Endodermal cell (in vitro differentiated cells): ENCODE measurements around the gene ZBTB7C. TPM values are rescaled to one million over a fixed set of nuclear protein-coding genes. Genes with fewer than 3 reads are reported as not detected.

Source experiments
- DNase-seq: peaks from one replicate; pipeline ENCODE4 v3.0.0-alpha.2; 2017
- H3K27ac ChIP-seq: 2 replicates; pipeline ENCODE4 v1.5.1; 2013; ENCODE audit warnings: mild to moderate bottlenecking, low read depth, low read length, moderate library complexity
- H3K27me3 ChIP-seq: 2 replicates; pipeline ENCODE4 v1.6.1; 2013; ENCODE audit warnings: mild to moderate bottlenecking, low read length, moderate library complexity; ENCODE audit not compliant: insufficient read depth, control insufficient read depth, poor library complexity, severe bottlenecking
- H3K36me3 ChIP-seq: 2 replicates; pipeline ENCODE4 v1.7.0; 2013; ENCODE audit warnings: mild to moderate bottlenecking, low read length, moderate library complexity; ENCODE audit not compliant: control insufficient read depth, insufficient read depth
- H3K4me1 ChIP-seq: one replicate; pipeline ENCODE4 v1.7.0; 2013; ENCODE audit warnings: low read length; ENCODE audit not compliant: control insufficient read depth, insufficient read depth
- H3K4me3 ChIP-seq: 2 replicates; pipeline ENCODE4 v1.5.1; 2013; ENCODE audit warnings: mild to moderate bottlenecking, low read length, moderate library complexity
- H3K9ac ChIP-seq: 2 replicates; pipeline ENCODE4 v1.6.1; 2013; ENCODE audit warnings: mild to moderate bottlenecking, low read length, moderate library complexity; ENCODE audit not compliant: poor library complexity, severe bottlenecking; ENCODE audit errors: extremely low read depth
- H3K9me3 ChIP-seq: 2 replicates; pipeline ENCODE4 v1.6.1; 2013; ENCODE audit warnings: mild to moderate bottlenecking, low read length, moderate library complexity; ENCODE audit not compliant: control insufficient read depth
- H3K27ac Mint-ChIP-seq: 2 replicates; pipeline ENCODE4 v1.8.0; 2020; ENCODE audit warnings: mixed read lengths
- H3K27me3 Mint-ChIP-seq: 2 replicates; pipeline ENCODE4 v1.8.0; 2021; ENCODE audit warnings: mild to moderate bottlenecking, mixed read lengths; ENCODE audit not compliant: insufficient read depth
- H3K36me3 Mint-ChIP-seq: 2 replicates; pipeline ENCODE4 v1.8.0; 2020; ENCODE audit warnings: low read depth, mixed read lengths
- H3K4me1 Mint-ChIP-seq: 2 replicates; pipeline ENCODE4 v1.8.0; 2020; ENCODE audit warnings: mixed read lengths
- H3K4me3 Mint-ChIP-seq: 2 replicates; pipeline ENCODE4 v1.8.0; 2020; ENCODE audit warnings: mild to moderate bottlenecking, moderate library complexity, mixed read lengths
- H3K9me3 Mint-ChIP-seq: 2 replicates; pipeline ENCODE4 v1.8.0; 2020; ENCODE audit warnings: mild to moderate bottlenecking, mixed read lengths
- CTCF ChIP-seq: fragments of 200-600 bp; sonication (generic); conservative IDR thresholded peaks from 2 replicates; pipeline ENCODE4 v1.5.0; 2021; ENCODE audit warnings: antibody characterized with exemption, mild to moderate bottlenecking
- WGBS, 2 experiments: methylation state at CpG; one replicate each; pipeline versions ENCODE4 v1.1.5 to v1.1.7; 2013; ENCODE audit warnings: missing lambda C conversion rate in 2 of 2, mixed read lengths in 1 of 2; ENCODE audit not compliant: insufficient coverage in 1 of 2, insufficient read length in 1 of 2; 5-methylcytosine and 5-hydroxymethylcytosine counted together
- total RNA-seq, 2 donors: library from RNA; stranded (reverse); fragmentation: NEBNext Ultra II Directional in 1 of 2; extraction: Animal tissue kit (Norgen Biotek cat#: 25700) in 1 of 2; gene quantifications; 2 replicates in 1 of 2; 3 replicates in 1 of 2; pipeline ENCODE4 v1.2.1, GENCODE V29; 2021

ZBTB7C gene
- total RNA-seq, 2 donors from 2014 or later = 0.31 to 0.62 TPM

- Mint-ChIP-seq H3K36me3 (no peaks in the 10 kb centered on the region), H3K27ac (peak overlapping the region; percentile 84), H3K9me3 (no peaks in the 10 kb centered on the region), H3K4me3 (no peak overlapping the region), H3K27me3 (no peaks in the 10 kb centered on the region), H3K4me1 (peaks cover 41% of the 10 kb centered on the region)
- Histone ChIP-seq H3K4me1 (peaks cover 32% of the 10 kb centered on the region), H3K4me3 (peak overlapping the region; percentile 19), H3K27me3 (no peaks in the 10 kb centered on the region), H3K9me3 (no peaks in the 10 kb centered on the region), H3K36me3 (no peaks in the 10 kb centered on the region), H3K9ac (no peak overlapping the region), H3K27ac (no peak overlapping the region)
- no peak for TF ChIP-seq CTCF
- DNase-seq = no peak
- WGBS, 2 experiments = 0 to 29% methylated on average over 1 to 3 of the region's 4 CpGs
Observed at GRCh38 chr18:48339692-48340091, 69.5 kb downstream of the ZBTB7C start.

- WGBS, 2 experiments = 94 to 100% methylated on average over 1 to 3 of the region's 3 CpGs
Observed at GRCh38 chr18:48338915-48339314, 70.3 kb downstream of the ZBTB7C start.

DNA sequence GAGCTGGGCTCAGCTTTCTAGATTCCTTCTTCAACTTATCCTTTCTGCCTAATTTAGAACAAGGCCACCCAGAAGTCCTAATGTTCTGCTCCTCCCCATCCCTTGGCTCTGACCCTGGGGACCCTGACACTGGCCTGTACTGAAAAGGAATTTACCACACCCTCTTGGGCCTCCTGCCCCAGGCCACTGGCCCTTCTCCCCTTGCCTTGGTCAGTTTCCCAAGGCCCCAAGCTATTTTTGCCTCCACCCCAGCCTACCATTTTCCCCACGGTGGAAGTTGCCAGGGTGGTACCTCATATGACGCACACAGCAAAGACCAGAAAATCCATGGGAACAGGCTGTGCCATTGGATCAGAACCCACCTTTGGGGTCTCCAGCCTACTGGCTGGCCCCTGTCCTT, 72.1 kb downstream of the ZBTB7C start:
- Histone ChIP-seq H3K27ac (no peak overlapping the region), H3K4me1 (peaks cover 33% of the 10 kb centered on the region), H3K36me3 (no peaks in the 10 kb centered on the region), H3K4me3 (no peak overlapping the region), H3K9me3 (no peaks in the 10 kb centered on the region), H3K9ac (no peak overlapping the region), H3K27me3 (no peaks in the 10 kb centered on the region)
- no peak for TF ChIP-seq CTCF
- DNase-seq = no peak
- WGBS, 2 experiments = 80 to 89% methylated on average over 1 to 2 of the region's 2 CpGs
- Mint-ChIP-seq H3K9me3 (no peaks in the 10 kb centered on the region), H3K27ac (no peak overlapping the region), H3K36me3 (no peaks in the 10 kb centered on the region), H3K4me1 (peaks cover 41% of the 10 kb centered on the region), H3K27me3 (no peaks in the 10 kb centered on the region), H3K4me3 (no peak overlapping the region)

More at GRCh38 chr18:48338915-48339314, 70.3 kb downstream of the ZBTB7C start:
- H3K36me3 Mint-ChIP-seq = no peaks in the 10 kb centered on the region
- H3K9ac ChIP-seq = no peak overlapping the region
- H3K27me3 ChIP-seq = no peaks in the 10 kb centered on the region
- no peaks in the 10 kb centered on the region for H3K27me3 Mint-ChIP-seq
- no peak overlapping the region for H3K4me3 Mint-ChIP-seq
- no peak for TF ChIP-seq CTCF
- H3K9me3 Mint-ChIP-seq = no peaks in the 10 kb centered on the region
- H3K9me3 ChIP-seq = no peaks in the 10 kb centered on the region
- no peak for DNase-seq
- no peak overlapping the region for H3K27ac Mint-ChIP-seq
- peaks cover 41% of the 10 kb centered on the region for H3K4me1 Mint-ChIP-seq
- H3K4me3 ChIP-seq = no peak overlapping the region
- H3K4me1 ChIP-seq = peaks cover 32% of the 10 kb centered on the region
- no peaks in the 10 kb centered on the region for H3K36me3 ChIP-seq
- H3K27ac ChIP-seq = no peak overlapping the region
